Lower lobe of right lung (tissue), 2 donors: ENCODE measurements around the gene NKX1-2. TPM values are rescaled to one million over a fixed set of nuclear protein-coding genes. Genes with fewer than 3 reads are reported as not detected.

Experiments
- ATAC-seq, 2 donors: fragments of 200-7000 bp; cut with Tn5 transposase; one replicate each; pipeline ENCODE4 v1.9.1; 2020 to 2022; ENCODE audit warnings: mild to moderate bottlenecking in 2 of 2, moderate library complexity in 2 of 2
- DNase-seq: peaks from one replicate; pipeline ENCODE4 v3.0.0-alpha.2; 2020
- H3K27ac ChIP-seq: fragments of 200-600 bp; one replicate; pipeline ENCODE4 v1.8.0; 2022
- H3K27me3 ChIP-seq: fragments of 200-600 bp; one replicate; pipeline ENCODE4 v1.8.0; 2022; ENCODE audit warnings: low read depth
- H3K36me3 ChIP-seq: fragments of 200-600 bp; one replicate; pipeline ENCODE4 v1.8.0; 2022; ENCODE audit warnings: mild to moderate bottlenecking
- H3K4me1 ChIP-seq: fragments of 200-600 bp; one replicate; pipeline ENCODE4 v1.8.0; 2022
- H3K4me3 ChIP-seq: fragments of 200-600 bp; one replicate; pipeline ENCODE4 v1.8.0; 2022; ENCODE audit warnings: mild to moderate bottlenecking
- H3K9me3 ChIP-seq: fragments of 200-600 bp; one replicate; pipeline ENCODE4 v1.8.0; 2022
- intact Hi-C: fragments of 100-400 bp; cut with DNase I; formaldehyde crosslinking; loops from one replicate; pipeline ENCODE4 v1.11.0; 2022
- total RNA-seq: library from RNA; stranded (reverse); fragmentation: NEBNext Ultra II Directional; extraction: Animal tissue kit (Norgen Biotek cat#: 25700); gene quantifications from one replicate; pipeline ENCODE4 v1.2.1, GENCODE V29; 2021
- TF ChIP-seq, protein P1 (sequence below): fragments of 200-600 bp; IDR thresholded peaks from one replicate; pipeline ENCODE4 v1.8.0; 2022; ENCODE audit warnings: antibody characterized with exemption, mild to moderate bottlenecking
- donor health status: DM: no; HTN: yes; CAD: no; lungs with severe emphysema.

The NKX1-2 gene
- total RNA-seq, 1 donor from 2014 or later: not detected

DNA sequence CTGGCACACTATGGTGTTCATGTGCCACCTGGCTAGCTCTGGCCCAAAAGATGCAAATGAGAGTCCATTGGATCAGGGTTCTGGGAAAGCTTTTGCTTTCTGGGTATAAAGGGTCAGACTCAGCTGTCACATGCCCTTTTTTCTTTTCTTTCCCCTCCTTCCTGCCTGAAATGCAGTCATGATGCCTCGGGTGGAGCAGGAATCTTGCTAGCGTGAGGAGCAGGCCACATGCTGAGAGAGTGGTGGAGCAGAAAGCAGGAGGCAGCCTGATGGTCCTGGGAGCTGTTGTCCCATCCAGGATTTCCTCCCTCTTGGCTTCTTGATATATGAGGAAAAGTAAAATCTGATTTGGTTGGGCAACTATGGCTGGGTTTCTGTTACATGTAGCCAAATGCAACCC is 9.1 kb upstream of the NKX1-2 start:
- TF ChIP-seq, protein P1, sequence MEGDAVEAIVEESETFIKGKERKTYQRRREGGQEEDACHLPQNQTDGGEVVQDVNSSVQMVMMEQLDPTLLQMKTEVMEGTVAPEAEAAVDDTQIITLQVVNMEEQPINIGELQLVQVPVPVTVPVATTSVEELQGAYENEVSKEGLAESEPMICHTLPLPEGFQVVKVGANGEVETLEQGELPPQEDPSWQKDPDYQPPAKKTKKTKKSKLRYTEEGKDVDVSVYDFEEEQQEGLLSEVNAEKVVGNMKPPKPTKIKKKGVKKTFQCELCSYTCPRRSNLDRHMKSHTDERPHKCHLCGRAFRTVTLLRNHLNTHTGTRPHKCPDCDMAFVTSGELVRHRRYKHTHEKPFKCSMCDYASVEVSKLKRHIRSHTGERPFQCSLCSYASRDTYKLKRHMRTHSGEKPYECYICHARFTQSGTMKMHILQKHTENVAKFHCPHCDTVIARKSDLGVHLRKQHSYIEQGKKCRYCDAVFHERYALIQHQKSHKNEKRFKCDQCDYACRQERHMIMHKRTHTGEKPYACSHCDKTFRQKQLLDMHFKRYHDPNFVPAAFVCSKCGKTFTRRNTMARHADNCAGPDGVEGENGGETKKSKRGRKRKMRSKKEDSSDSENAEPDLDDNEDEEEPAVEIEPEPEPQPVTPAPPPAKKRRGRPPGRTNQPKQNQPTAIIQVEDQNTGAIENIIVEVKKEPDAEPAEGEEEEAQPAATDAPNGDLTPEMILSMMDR: no peak
- ATAC-seq: no peak
- Histone ChIP-seq H3K27me3 (peaks cover 13% of the 10 kb centered on the region), H3K4me3 (no peak overlapping the region), H3K9me3 (no peaks in the 10 kb centered on the region), H3K4me1 (peaks cover 13% of the 10 kb centered on the region), H3K27ac (no peak overlapping the region), H3K36me3 (no peaks in the 10 kb centered on the region)
- intact Hi-C loops: no loop called here
- DNase-seq: no peak

DNA sequence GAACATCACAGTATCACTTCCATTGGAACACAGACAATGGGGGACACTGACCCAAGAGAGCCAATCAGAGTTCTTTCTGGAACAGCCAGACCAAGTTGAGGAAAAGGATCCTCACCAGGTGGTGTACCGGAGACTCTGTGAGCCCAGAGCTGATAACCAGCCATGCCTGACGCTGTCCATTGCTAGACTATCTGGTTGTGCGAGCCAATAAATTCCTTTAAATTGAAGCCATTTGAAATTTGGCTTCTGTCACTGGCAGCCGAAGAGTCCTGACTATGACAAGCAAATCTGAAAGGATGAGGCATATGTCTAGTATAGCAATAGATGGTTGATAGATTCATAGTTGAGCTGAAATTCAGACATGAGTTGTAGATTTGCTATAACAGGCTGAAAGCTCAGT is 8.6 kb upstream of the NKX1-2 start:
- H3K9me3 ChIP-seq: no peaks in the 10 kb centered on the region
- H3K27me3 ChIP-seq: peaks cover 18% of the 10 kb centered on the region
- TF ChIP-seq, protein P1: no peak
- no peak for ATAC-seq
- H3K4me3 ChIP-seq: no peak overlapping the region
- H3K36me3 ChIP-seq: no peaks in the 10 kb centered on the region
- intact Hi-C loops: no loop called here
- peaks cover 13% of the 10 kb centered on the region for H3K4me1 ChIP-seq
- no peak for DNase-seq
- H3K27ac ChIP-seq: no peak overlapping the region

DNA sequence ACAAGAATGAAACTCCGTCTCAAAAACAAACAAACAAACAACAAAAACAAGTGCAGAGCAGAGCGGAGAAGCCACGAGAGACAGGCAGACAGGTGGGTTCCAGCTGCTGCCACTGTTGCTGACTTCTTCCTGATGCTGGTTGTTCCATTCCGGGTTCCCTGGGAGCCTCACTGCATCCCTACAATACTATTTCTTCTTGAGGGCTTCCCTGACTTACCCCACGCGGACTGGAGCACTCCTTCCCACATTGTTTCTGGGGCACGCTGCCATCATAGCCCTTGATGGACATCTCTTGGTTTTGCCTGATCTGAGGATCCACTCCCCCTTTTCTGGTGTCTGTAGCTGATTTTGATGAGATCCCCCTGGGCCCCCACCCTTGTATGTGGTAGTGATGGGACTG is 5.6 kb upstream of the NKX1-2 start:
- no peaks in the 10 kb centered on the region for H3K9me3 ChIP-seq
- no peak overlapping the region for H3K4me3 ChIP-seq
- peaks cover 48% of the 10 kb centered on the region for H3K27me3 ChIP-seq
- TF ChIP-seq, protein P1: no peak
- intact Hi-C loops: no loop called here
- no peak overlapping the region for H3K27ac ChIP-seq
- DNase-seq (no peak), ATAC-seq (no peak)
- no peaks in the 10 kb centered on the region for H3K4me1 ChIP-seq
- no peaks in the 10 kb centered on the region for H3K36me3 ChIP-seq

DNA sequence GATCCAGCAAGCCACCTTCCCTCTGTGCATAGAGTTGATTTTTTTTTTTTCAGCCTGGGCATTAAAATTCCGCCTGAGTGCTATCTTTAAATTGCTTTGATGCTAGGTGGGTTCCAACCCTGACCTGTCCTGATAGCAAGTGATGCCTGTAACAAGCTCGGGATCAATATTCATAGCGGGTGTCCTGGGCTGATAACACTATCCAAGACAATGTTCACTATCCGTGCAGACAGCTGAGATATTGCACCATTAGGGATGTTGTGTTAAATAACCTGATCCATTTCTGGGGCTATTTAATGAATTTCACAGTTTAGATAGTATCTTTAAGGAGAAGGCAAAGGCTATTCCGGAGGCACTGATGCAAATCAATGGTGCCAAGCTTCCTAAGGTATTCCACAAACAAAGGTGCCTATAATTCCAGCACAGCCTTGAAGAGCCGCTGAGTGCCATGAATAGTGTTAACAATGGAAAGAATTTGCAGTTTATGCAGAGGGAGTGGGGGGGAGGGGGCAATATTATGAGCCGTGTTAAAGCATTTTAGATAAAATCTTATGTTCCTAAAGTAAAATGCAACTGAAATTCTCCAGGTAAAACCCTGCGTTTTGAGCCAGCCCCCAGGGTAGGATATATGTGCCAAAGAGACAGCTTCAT is 4.2 kb upstream of the NKX1-2 start:
- Histone ChIP-seq H3K4me1 (peaks cover 7% of the 10 kb centered on the region), H3K4me3 (no peak overlapping the region), H3K27ac (no peak overlapping the region), H3K9me3 (no peaks in the 10 kb centered on the region), H3K27me3 (peaks cover 62% of the 10 kb centered on the region), H3K36me3 (no peaks in the 10 kb centered on the region)
- TF ChIP-seq, protein P1: no peak
- ATAC-seq: no peak
- intact Hi-C loops: no loop called here
- DNase-seq: no peak

DNA sequence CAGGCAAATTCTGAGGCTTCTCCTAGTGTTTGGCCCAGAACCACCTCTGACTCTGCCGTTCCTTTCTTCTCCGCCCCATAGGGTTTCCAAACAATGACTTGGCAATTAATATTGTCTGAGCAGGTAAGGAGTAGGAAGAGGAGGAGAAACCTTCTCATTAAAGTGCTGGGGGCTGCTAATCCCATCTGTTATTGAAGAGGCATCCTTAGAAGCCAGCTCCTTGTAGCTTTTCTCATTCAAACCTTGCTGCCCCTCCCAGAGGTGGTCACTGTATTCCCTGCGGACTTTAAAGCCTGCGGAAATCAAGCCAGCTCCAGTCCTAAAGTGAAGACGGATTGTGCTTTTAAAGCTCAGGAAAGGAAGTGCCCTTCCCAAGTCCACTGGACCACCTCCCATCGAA is 1.4 kb upstream of the NKX1-2 start:
- no peak overlapping the region for H3K4me3 ChIP-seq
- no peaks in the 10 kb centered on the region for H3K36me3 ChIP-seq
- DNase-seq: no peak
- no peak overlapping the region for H3K27ac ChIP-seq
- intact Hi-C loops: no loop called here
- peaks cover 88% of the 10 kb centered on the region for H3K27me3 ChIP-seq
- TF ChIP-seq, protein P1: no peak
- no peak for ATAC-seq
- peaks cover 16% of the 10 kb centered on the region for H3K4me1 ChIP-seq
- no peaks in the 10 kb centered on the region for H3K9me3 ChIP-seq

DNA sequence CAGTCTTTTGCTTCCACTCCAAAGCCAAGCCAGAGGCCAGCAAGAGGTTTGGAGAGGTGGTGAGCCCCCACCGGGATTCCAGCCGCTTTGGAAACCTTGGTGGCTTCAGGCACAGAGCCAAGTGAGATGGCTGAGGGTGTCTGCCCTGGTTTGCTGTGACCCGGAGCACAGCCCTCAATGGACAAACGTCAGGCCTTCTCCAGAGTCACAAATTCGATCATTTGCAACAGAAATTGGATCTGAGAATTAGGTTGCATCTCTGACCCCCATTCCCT is 885 bp upstream of the NKX1-2 start:
- H3K9me3 ChIP-seq: no peaks in the 10 kb centered on the region
- H3K4me1 ChIP-seq: peaks cover 16% of the 10 kb centered on the region
- DNase-seq (no peak), ATAC-seq (no peak)
- H3K36me3 ChIP-seq: no peaks in the 10 kb centered on the region
- TF ChIP-seq, protein P1: no peak
- H3K4me3 ChIP-seq: no peak overlapping the region
- H3K27ac ChIP-seq: no peak overlapping the region
- H3K27me3 ChIP-seq: peaks cover 88% of the 10 kb centered on the region
- intact Hi-C loops: no loop called here
